SK-N-SH (cell line): Measurements from ENCODE around the gene AKAP8. TPM values are rescaled to one million over a fixed set of nuclear protein-coding genes. Genes with fewer than 3 reads are reported as not detected.

Experiments
- CTCF ChIA-PET: fragments of 300-600, 350-600 bp; formaldehyde crosslinking; extraction: SDS; loops from one replicate; lab custom pipeline; 2021; lab: Yijun Ruan, JAX
- POLR2A ChIA-PET: fragments of 350-600 bp; sonication (Branson Sonifier 250); formaldehyde crosslinking; extraction: SDS; loops from one replicate; lab custom pipeline; 2020; ENCODE audit warnings: antibody characterized with exemption, inconsistent platforms; lab: Yijun Ruan, JAX
- DNase-seq: peaks from one replicate; pipeline ENCODE4 v3.0.0; 2012
- H2AFZ ChIP-seq: fragments of 200-600 bp; sonication (generic); 2 replicates; pipeline ENCODE4 v1.8.1; 2016; ENCODE audit warnings: antibody characterized with exemption, mild to moderate bottlenecking, low read depth
- H3F3A ChIP-seq: fragments of 200-600 bp; sonication (generic); replicated peaks from 2 replicates; pipeline ENCODE3; 2016; ENCODE audit warnings: antibody characterized with exemption, mild to moderate bottlenecking; ENCODE audit not compliant: insufficient read depth
- H3K27ac ChIP-seq, 2 experiments: fragments of 200-500 bp in 1 of 2; fragments of 200-600 bp in 1 of 2; sonication (Bioruptor generic) in 1 of 2; sonication (generic), shearing (Covaris generic) in 1 of 2; 2 replicates each; pipeline versions ENCODE4 v1.5.1 to v1.6.1; 2014 to 2016; ENCODE audit warnings: low read depth in 2 of 2, inconsistent platforms in 1 of 2, low read length in 1 of 2, mild to moderate bottlenecking in 1 of 2, mixed read lengths in 1 of 2
- H3K27me3 ChIP-seq: fragments of 200-600 bp; sonication (generic), shearing (Covaris generic); 2 replicates; pipeline ENCODE4 v1.6.1; 2016; ENCODE audit warnings: mixed run types; ENCODE audit not compliant: insufficient read depth
- H3K36me3 ChIP-seq, 2 experiments: fragments of 200-500 bp in 1 of 2; fragments of 200-600 bp in 1 of 2; sonication (Bioruptor generic) in 1 of 2; sonication (generic) in 1 of 2; replicated peaks in 1 of 2; 2 replicates each; pipeline versions ENCODE3 to v1.5.1; 2014 to 2016; ENCODE audit warnings: low read length in 1 of 2, mild to moderate bottlenecking in 1 of 2; ENCODE audit not compliant: insufficient read depth in 2 of 2, control insufficient read depth in 1 of 2
- H3K4me1 ChIP-seq, 2 experiments: fragments of 200-500 bp in 1 of 2; fragments of 200-600 bp in 1 of 2; sonication (Bioruptor generic) in 1 of 2; sonication (generic), shearing (Covaris generic) in 1 of 2; 2 replicates each; pipeline versions ENCODE4 v1.5.1 to v1.6.1; 2014 to 2016; ENCODE audit warnings: low read depth in 1 of 2, low read length in 1 of 2, mixed run types in 1 of 2; ENCODE audit not compliant: insufficient read depth in 2 of 2, control insufficient read depth in 1 of 2
- H3K4me2 ChIP-seq: fragments of 200-600 bp; sonication (generic), shearing (Covaris generic); 2 replicates; pipeline ENCODE4 v1.6.1; 2017; ENCODE audit warnings: mixed run types
- H3K4me3 ChIP-seq, 2 experiments: fragments of 200-500 bp in 1 of 2; fragments of 200-600 bp in 1 of 2; sonication (Bioruptor generic) in 1 of 2; sonication (generic), shearing (Covaris generic) in 1 of 2; 2 replicates each; pipeline versions ENCODE4 v1.5.1 to v1.8.1; 2014 to 2016; ENCODE audit warnings: low read depth in 2 of 2, inconsistent platforms in 1 of 2, low read length in 1 of 2, mild to moderate bottlenecking in 1 of 2, mixed read lengths in 1 of 2, moderate library complexity in 1 of 2
- H3K79me2 ChIP-seq: fragments of 200-600 bp; sonication (generic); 2 replicates; pipeline ENCODE4 v1.8.1; 2017; ENCODE audit warnings: mild to moderate bottlenecking; ENCODE audit not compliant: insufficient read depth
- H3K9ac ChIP-seq: fragments of 200-600 bp; sonication (generic); 2 replicates; pipeline ENCODE4 v1.6.1; 2017; ENCODE audit warnings: mixed run types
- H3K9me2 ChIP-seq: fragments of 200-600 bp; sonication (generic); 2 replicates; pipeline ENCODE4 v1.6.1; 2017; ENCODE audit warnings: mixed run types
- H3K9me3 ChIP-seq: fragments of 200-600 bp; sonication (generic); 2 replicates; pipeline ENCODE4 v1.6.1; 2017; ENCODE audit warnings: mixed run types, mild to moderate bottlenecking, moderate library complexity
- H4K20me1 ChIP-seq: fragments of 200-600 bp; sonication (generic); 2 replicates; pipeline ENCODE4 v1.6.1; 2017; ENCODE audit warnings: mild to moderate bottlenecking, mixed run types; ENCODE audit not compliant: insufficient read depth
- CHD2 ChIP-seq: fragments of 150-350 bp; IDR thresholded peaks from 2 replicates; pipeline ENCODE4 v1.6.1; 2018; ENCODE audit warnings: low read length; ENCODE audit not compliant: partially characterized antibody
- ELF1 ChIP-seq: IDR thresholded peaks from 2 replicates; pipeline ENCODE4 v1.4.0; 2012
- EP300 ChIP-seq, 2 experiments: IDR thresholded peaks; 2 replicates each; pipeline versions ENCODE4 v1.4.0 to v1.6.1; 2012; ENCODE audit warnings: borderline replicate concordance in 1 of 2, low read depth in 1 of 2, low read length in 1 of 2
- EZH2phosphoT487 ChIP-seq: fragments of 200-600 bp; sonication (generic); IDR thresholded peaks from 2 replicates; pipeline ENCODE4 v1.6.1; 2017; ENCODE audit warnings: low read depth, mixed run types, mild to moderate bottlenecking, antibody characterized with exemption, moderate library complexity, borderline replicate concordance
- GABPA ChIP-seq: IDR thresholded peaks from 2 replicates; pipeline ENCODE4 v1.4.0; 2012; ENCODE audit warnings: low read depth, mild to moderate bottlenecking
- GATA2 ChIP-seq: sonication (generic); formaldehyde crosslinking; IDR thresholded peaks from 2 replicates; pipeline ENCODE4 v1.5.0; 2020; ENCODE audit warnings: mild to moderate bottlenecking, missing genetic modification reagents
- JUND ChIP-seq: IDR thresholded peaks from 2 replicates; pipeline ENCODE4 v1.4.0; 2012
- MAX ChIP-seq: IDR thresholded peaks from 2 replicates; pipeline ENCODE4 v1.4.0; 2012; ENCODE audit warnings: low read depth
- MXI1 ChIP-seq: IDR thresholded peaks from 2 replicates; pipeline ENCODE4 v1.6.1; 2012; ENCODE audit warnings: mild to moderate bottlenecking, low read depth, low read length, improper control_type of control experiment
- NFIC ChIP-seq: IDR thresholded peaks from 2 replicates; pipeline ENCODE4 v1.4.0; 2012; ENCODE audit warnings: borderline replicate concordance
- NRF1 ChIP-seq: IDR thresholded peaks from 2 replicates; pipeline ENCODE4 v1.6.1; 2012; ENCODE audit warnings: low read depth, mild to moderate bottlenecking, low read length
- POLR2AphosphoS5 ChIP-seq: IDR thresholded peaks from 2 replicates; pipeline ENCODE4 v1.6.1; 2012; ENCODE audit warnings: low read depth, low read length
- RFX5 ChIP-seq: IDR thresholded peaks from 2 replicates; pipeline ENCODE4 v1.6.1; 2012; ENCODE audit warnings: mild to moderate bottlenecking, improper control_type of control experiment, low read length
- RXRA ChIP-seq: IDR thresholded peaks from 2 replicates; pipeline ENCODE4 v1.4.0; 2012; ENCODE audit warnings: low read depth, mild to moderate bottlenecking, borderline replicate concordance
- SMC3 ChIP-seq: IDR thresholded peaks from 2 replicates; pipeline ENCODE4 v1.6.1; 2012; ENCODE audit warnings: low read depth, low read length, improper control_type of control experiment
- TCF12 ChIP-seq: IDR thresholded peaks from 2 replicates; pipeline ENCODE4 v1.4.0; 2012
- TEAD4 ChIP-seq: IDR thresholded peaks from 2 replicates; pipeline ENCODE4 v1.4.0; 2012; ENCODE audit warnings: mild to moderate bottlenecking, borderline replicate concordance; ENCODE audit not compliant: insufficient read depth
- YY1 ChIP-seq: IDR thresholded peaks from 2 replicates; pipeline ENCODE4 v1.4.0; 2012; ENCODE audit warnings: low read depth, mild to moderate bottlenecking
- WGBS: methylation state at CpG from one replicate; pipeline ENCODE4 v1.1.6; 2017; ENCODE audit warnings: low lambda C conversion rate; 5-methylcytosine and 5-hydroxymethylcytosine counted together
- polyA plus RNA-seq, 3 experiments: library from polyadenylated mRNA; depleted of rRNA; stranded (reverse); fragments of >200 nt; gene quantifications; 2 replicates each; pipeline ENCODE4 v1.2.3, GENCODE V29; 2012
- TF ChIP-seq, protein P1 (sequence below): fragments of 150-350 bp; IDR thresholded peaks from 2 replicates; pipeline ENCODE4 v1.6.1; 2016; ENCODE audit warnings: mild to moderate bottlenecking, low read depth, low read length
- TF ChIP-seq, protein P2 (sequence below): IDR thresholded peaks from 2 replicates; pipeline ENCODE4 v1.4.0; 2012; ENCODE audit warnings: low read depth, borderline replicate concordance
- TF ChIP-seq, protein P3 (sequence below): fragments of 200-600 bp; sonication (generic); IDR thresholded peaks from 2 replicates; pipeline ENCODE4 v1.6.1; 2017; ENCODE audit warnings: antibody characterized with exemption, mild to moderate bottlenecking, moderate library complexity

AKAP8 gene
- polyA plus RNA-seq, 1 of the 3 experiments (the other 2 are of a cell fraction) = 17.2 TPM

DNA sequence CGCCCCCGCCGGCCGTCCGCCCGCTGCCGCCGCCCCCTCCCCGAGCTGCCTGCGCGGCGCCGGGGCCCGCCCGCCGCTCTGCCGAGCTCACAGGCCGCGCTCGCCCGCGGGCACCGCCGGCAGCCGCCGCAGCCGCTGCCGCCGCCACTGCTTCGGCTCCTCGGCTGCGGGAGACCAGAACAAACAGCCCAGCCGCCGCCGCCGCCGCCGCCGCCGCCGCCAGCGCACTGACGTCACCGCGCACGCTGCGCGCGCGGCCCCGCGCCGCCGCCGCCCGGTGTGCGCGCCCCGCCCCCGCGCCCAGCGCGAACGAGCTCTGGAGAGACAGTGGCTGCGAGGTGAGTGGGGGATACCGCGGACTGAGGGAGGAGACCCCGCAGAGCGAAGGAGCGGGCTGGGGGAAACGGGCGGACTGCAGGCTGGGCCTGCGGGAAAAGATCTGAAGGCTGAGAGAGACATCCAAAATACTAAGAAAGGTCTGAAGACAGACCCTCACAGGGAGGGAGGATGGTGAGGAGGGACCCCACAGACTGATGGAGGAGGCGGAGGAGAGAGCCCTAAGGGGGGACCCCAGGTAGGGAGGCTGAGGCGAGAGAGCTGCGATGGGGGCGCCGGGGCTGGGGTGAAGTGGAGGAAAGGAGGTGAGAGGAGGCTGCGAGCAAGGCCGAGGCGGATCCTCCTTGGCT is 47.1 kb downstream of the AKAP8 start, which contains the start of gene BRD4:
TSS of gene BRD4 (minus strand) at position 229 of the 686 bp plus-strand sequence. CDS start 59,440 bp downstream, outside the sequence.
- H3K9me2 ChIP-seq = no peaks in the 10 kb centered on the region
- H3K9me3 ChIP-seq = no peaks in the 10 kb centered on the region
- H3K27ac ChIP-seq = peak within 1 kb of the TSS; percentile 82 to 92
- H3K27me3 ChIP-seq = no peaks in the 10 kb centered on the region
- H3K79me2 ChIP-seq = peaks cover 86% of the 10 kb centered on the region
- H3K4me3 ChIP-seq = peak within 1 kb of the TSS; percentile 78 to 98
- peaks cover 41% of the 10 kb centered on the region for H4K20me1 ChIP-seq
- H3F3A ChIP-seq = peaks cover 22% of the 10 kb centered on the region
- H3K36me3 ChIP-seq = no peaks in the 10 kb centered on the region
- TF ChIP-seq RXRA (no peak), YY1 (no peak), TEAD4 (no peak), EZH2phosphoT487 (no peak), RFX5 (no peak), NRF1 (peak; percentile 38; the same call in 1 of the 2 replicates), TCF12 (no peak)
- peak within 1 kb of the TSS; percentile 96 for H3K9ac ChIP-seq
- DNase-seq = peak; percentile 95
- peak within 1 kb of the TSS; percentile 98 for H3K4me2 ChIP-seq
- POLR2A ChIA-PET = interaction anchor here (0.5 to 0.8 kb wide), 3 partner anchors 15 to 35 kb away, joined by 3 to 4 read pairs (median 3); no protein-coding TSS in a partner anchor
- H2AFZ ChIP-seq = peak within 1 kb of the TSS; percentile 95
- WGBS = 10% methylated on average over 22 of the region's 81 CpGs
- CTCF ChIA-PET = interaction anchor here (0.6 to 1.2 kb wide), 3 partner anchors 51 to 70 kb away, joined by 3 to 4 read pairs (median 3); no protein-coding TSS in a partner anchor
- H3K4me1 ChIP-seq = peaks cover 13 to 16% of the 10 kb centered on the region in 2 experiments

- Histone ChIP-seq H3K79me2 (peaks cover 92% of the 10 kb centered on the region), H3K27ac (peak overlapping the region; percentile 82 to 92), H3K9me3 (no peaks in the 10 kb centered on the region), H3F3A (peaks cover 24% of the 10 kb centered on the region), H3K36me3 (no peaks in the 10 kb centered on the region), H4K20me1 (peaks cover 49% of the 10 kb centered on the region), H3K9me2 (no peaks in the 10 kb centered on the region), H3K27me3 (no peaks in the 10 kb centered on the region), H3K4me2 (peak overlapping the region; percentile 98), H3K4me1 (peaks cover 13 to 19% of the 10 kb centered on the region in 2 experiments), H2AFZ (no peak overlapping the region), H3K9ac (peak overlapping the region; percentile 96), H3K4me3 (peak overlapping the region; percentile 78 to 98)
- WGBS = 0% methylated on average over 8 of the region's 122 CpGs
- ChIA-PET POLR2A (interaction anchor here (0.6 to 0.8 kb wide), 2 partner anchors 31 to 34 kb away, joined by 3 to 4 read pairs; no protein-coding TSS in a partner anchor), CTCF (interaction anchor here (0.8 kb wide), 1 partner anchor 154 kb away, joined by 3 read pairs; no protein-coding TSS in a partner anchor)
- DNase-seq = peak; percentile 88
- TF ChIP-seq, protein P1, sequence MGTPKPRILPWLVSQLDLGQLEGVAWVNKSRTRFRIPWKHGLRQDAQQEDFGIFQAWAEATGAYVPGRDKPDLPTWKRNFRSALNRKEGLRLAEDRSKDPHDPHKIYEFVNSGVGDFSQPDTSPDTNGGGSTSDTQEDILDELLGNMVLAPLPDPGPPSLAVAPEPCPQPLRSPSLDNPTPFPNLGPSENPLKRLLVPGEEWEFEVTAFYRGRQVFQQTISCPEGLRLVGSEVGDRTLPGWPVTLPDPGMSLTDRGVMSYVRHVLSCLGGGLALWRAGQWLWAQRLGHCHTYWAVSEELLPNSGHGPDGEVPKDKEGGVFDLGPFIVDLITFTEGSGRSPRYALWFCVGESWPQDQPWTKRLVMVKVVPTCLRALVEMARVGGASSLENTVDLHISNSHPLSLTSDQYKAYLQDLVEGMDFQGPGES = no peak
- no peak for TF ChIP-seq SMC3
- 0 out of 2 replicates have a peak, but pooled peaks have one; percentile 15 for TF ChIP-seq GABPA
- TF ChIP-seq, protein P2, sequence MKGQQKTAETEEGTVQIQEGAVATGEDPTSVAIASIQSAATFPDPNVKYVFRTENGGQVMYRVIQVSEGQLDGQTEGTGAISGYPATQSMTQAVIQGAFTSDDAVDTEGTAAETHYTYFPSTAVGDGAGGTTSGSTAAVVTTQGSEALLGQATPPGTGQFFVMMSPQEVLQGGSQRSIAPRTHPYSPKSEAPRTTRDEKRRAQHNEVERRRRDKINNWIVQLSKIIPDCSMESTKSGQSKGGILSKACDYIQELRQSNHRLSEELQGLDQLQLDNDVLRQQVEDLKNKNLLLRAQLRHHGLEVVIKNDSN = no peak
- TF ChIP-seq MAX = 0 out of 2 replicates have a peak, but pooled peaks have one; percentile 10
- no peak for TF ChIP-seq CHD2
- TF ChIP-seq POLR2AphosphoS5 = no peak
- no peak for TF ChIP-seq ELF1
- no peak for TF ChIP-seq RXRA
- no peak for TF ChIP-seq NFIC
- no peak for TF ChIP-seq JUND
- no peak for TF ChIP-seq EP300 (IDR thresholded peaks at IDR 0.05; ENCODE audit: borderline replicate concordance in 1 of 2, low read depth in 1 of 2, low read length in 1 of 2)
- TF ChIP-seq GATA2 (CRISPR knock-in tag) = no peak
- TF ChIP-seq, protein P3, sequence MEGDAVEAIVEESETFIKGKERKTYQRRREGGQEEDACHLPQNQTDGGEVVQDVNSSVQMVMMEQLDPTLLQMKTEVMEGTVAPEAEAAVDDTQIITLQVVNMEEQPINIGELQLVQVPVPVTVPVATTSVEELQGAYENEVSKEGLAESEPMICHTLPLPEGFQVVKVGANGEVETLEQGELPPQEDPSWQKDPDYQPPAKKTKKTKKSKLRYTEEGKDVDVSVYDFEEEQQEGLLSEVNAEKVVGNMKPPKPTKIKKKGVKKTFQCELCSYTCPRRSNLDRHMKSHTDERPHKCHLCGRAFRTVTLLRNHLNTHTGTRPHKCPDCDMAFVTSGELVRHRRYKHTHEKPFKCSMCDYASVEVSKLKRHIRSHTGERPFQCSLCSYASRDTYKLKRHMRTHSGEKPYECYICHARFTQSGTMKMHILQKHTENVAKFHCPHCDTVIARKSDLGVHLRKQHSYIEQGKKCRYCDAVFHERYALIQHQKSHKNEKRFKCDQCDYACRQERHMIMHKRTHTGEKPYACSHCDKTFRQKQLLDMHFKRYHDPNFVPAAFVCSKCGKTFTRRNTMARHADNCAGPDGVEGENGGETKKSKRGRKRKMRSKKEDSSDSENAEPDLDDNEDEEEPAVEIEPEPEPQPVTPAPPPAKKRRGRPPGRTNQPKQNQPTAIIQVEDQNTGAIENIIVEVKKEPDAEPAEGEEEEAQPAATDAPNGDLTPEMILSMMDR = no peak
- TF ChIP-seq MXI1 = peak; percentile 43
- no peak for TF ChIP-seq TEAD4
- TF ChIP-seq YY1 = peak; percentile 44; the same call in 1 of the 2 replicates
- TF ChIP-seq NRF1 = no peak
These were observed 47.9 kb downstream of the AKAP8 start for GRCh38 chr19:15331419-15332310.
